ENCODE measurements around the gene GIGYF2.

DNA sequence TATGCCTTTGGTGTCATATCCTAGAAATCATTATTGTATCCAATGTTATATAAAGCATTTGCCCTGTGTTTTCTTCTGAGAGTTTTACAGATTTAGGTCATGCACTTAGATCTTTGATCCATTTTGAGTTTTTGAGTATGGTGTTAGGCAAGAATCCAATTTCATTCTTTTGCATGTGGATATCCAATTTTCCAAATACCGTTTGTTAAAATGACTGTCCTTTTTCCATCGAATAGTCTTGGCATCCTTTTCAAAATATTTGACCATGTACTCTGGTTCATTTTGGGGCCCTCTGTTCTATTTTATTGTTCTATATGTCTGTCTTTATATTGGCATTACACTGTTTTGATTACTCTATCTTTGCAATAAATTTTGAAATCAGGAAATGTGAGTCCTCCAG lies 103.0 kb downstream of the GIGYF2 start:
- TF ChIP-seq, protein P1, sequence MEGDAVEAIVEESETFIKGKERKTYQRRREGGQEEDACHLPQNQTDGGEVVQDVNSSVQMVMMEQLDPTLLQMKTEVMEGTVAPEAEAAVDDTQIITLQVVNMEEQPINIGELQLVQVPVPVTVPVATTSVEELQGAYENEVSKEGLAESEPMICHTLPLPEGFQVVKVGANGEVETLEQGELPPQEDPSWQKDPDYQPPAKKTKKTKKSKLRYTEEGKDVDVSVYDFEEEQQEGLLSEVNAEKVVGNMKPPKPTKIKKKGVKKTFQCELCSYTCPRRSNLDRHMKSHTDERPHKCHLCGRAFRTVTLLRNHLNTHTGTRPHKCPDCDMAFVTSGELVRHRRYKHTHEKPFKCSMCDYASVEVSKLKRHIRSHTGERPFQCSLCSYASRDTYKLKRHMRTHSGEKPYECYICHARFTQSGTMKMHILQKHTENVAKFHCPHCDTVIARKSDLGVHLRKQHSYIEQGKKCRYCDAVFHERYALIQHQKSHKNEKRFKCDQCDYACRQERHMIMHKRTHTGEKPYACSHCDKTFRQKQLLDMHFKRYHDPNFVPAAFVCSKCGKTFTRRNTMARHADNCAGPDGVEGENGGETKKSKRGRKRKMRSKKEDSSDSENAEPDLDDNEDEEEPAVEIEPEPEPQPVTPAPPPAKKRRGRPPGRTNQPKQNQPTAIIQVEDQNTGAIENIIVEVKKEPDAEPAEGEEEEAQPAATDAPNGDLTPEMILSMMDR (IDR thresholded peaks at IDR 0.05; ENCODE audit: borderline replicate concordance, extremely low read depth, low read length, poor library complexity, severe bottlenecking), result no peak
- no peak for TF ChIP-seq EZH2 (IDR thresholded peaks at IDR 0.05; ENCODE audit: borderline replicate concordance, low read depth, low read length, severe bottlenecking)
